OCI-LY7 (cell line): Measurements from ENCODE around the gene CHRNA5.

ENCODE experiments used
- EZH2phosphoT487 ChIP-seq: fragments of 200-600 bp; sonication (generic); IDR thresholded peaks from 2 replicates; pipeline ENCODE4 v1.6.1; 2018; ENCODE audit warnings: low read depth, borderline replicate concordance, mild to moderate bottlenecking, mixed run types, antibody characterized with exemption, low read length, moderate library complexity, mixed read lengths
- TF ChIP-seq, protein P1 (sequence below): fragments of 200-600 bp; sonication (generic); conservative IDR thresholded peaks from 2 replicates; pipeline ENCODE4 v1.5.1; 2014; ENCODE audit warnings: mild to moderate bottlenecking, antibody characterized with exemption, low read length, moderate library complexity, mixed read lengths

DNA sequence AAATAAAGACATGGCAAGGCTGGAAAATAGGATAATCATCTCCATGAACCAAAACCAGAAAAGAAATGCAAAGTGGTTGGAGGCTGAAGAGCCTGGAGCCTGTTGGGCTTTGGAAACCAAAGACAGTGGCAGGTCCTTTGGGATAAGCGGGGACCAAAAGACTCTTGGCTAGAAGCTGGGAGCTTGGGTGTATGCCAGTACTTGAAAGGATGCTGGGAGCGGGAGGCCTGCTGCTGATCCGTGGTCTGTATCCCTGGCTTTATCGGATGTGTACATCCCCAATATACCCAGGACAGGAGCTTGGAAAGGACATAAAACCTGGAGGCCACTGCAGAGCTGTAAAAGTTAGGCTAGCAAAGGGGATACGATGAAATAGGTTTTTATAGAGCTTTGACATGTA, 77.0 kb downstream of the CHRNA5 start:
- TF ChIP-seq, protein P1, sequence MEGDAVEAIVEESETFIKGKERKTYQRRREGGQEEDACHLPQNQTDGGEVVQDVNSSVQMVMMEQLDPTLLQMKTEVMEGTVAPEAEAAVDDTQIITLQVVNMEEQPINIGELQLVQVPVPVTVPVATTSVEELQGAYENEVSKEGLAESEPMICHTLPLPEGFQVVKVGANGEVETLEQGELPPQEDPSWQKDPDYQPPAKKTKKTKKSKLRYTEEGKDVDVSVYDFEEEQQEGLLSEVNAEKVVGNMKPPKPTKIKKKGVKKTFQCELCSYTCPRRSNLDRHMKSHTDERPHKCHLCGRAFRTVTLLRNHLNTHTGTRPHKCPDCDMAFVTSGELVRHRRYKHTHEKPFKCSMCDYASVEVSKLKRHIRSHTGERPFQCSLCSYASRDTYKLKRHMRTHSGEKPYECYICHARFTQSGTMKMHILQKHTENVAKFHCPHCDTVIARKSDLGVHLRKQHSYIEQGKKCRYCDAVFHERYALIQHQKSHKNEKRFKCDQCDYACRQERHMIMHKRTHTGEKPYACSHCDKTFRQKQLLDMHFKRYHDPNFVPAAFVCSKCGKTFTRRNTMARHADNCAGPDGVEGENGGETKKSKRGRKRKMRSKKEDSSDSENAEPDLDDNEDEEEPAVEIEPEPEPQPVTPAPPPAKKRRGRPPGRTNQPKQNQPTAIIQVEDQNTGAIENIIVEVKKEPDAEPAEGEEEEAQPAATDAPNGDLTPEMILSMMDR: no peak
- TF ChIP-seq EZH2phosphoT487: no peak
